ENCODE measurements around the gene PKD2. TPM values are rescaled to one million over a fixed set of nuclear protein-coding genes. Genes with fewer than 3 reads are reported as not detected.

PKD2 gene
- total RNA-seq, 2 experiments from 2014 or later, result 3.8 to 4.5 TPM

DNA sequence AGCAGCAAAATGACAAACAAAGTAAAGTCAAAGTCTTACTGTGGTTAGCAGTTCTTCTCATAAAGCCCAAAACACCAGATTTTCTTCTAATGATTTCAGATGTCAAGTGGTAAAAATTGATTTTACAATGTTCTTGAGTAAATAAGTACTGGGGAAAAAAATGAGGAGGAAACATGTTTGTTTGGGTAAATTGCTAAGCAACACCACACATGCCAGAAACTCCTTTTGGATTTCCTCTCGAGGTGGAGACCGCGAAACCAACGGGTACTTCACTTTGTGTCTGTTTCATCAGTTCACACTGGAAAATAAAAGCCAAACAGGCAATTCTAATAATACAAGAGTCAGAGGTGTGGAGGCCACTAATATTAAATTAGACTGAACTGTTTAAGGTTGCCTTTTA is 4.6 kb upstream of the PKD2 start:
- Histone ChIP-seq H2AFZ (ENCODE audit: low read length) (no peak overlapping the region), H3K79me2 (ENCODE audit: insufficient read depth, low read depth, low read length) (no peaks in the 10 kb centered on the region), H3K27ac (ENCODE audit: low read depth, low read length, poor library complexity, severe bottlenecking) (no peak overlapping the region), H3K4me1 (ENCODE audit: insufficient read depth, low read length, poor library complexity, severe bottlenecking) (no peaks in the 10 kb centered on the region), H3K4me2 (ENCODE audit: low read length) (no peak overlapping the region), H3K36me3 (ENCODE audit: insufficient read depth, low read length) (no peaks in the 10 kb centered on the region), H4K20me1 (ENCODE audit: insufficient read depth, low read length) (no peaks in the 10 kb centered on the region), H3K9me2 (ENCODE audit: insufficient read depth, low read length) (no peaks in the 10 kb centered on the region), H3K4me3 (ENCODE audit: low read depth, low read length, poor library complexity, severe bottlenecking) (no peak overlapping the region), H3K9me3 (ENCODE audit: low read length) (no peaks in the 10 kb centered on the region)
- ChIA-PET CTCF (ENCODE audit: unreplicated experiment) (no interaction called here), POLR2A (no interaction called here)
- no peak for DNase-seq (ENCODE audit: low spot score)
- no TSS peak for BruUV-seq (replicated peaks)
- TF ChIP-seq, protein P1, sequence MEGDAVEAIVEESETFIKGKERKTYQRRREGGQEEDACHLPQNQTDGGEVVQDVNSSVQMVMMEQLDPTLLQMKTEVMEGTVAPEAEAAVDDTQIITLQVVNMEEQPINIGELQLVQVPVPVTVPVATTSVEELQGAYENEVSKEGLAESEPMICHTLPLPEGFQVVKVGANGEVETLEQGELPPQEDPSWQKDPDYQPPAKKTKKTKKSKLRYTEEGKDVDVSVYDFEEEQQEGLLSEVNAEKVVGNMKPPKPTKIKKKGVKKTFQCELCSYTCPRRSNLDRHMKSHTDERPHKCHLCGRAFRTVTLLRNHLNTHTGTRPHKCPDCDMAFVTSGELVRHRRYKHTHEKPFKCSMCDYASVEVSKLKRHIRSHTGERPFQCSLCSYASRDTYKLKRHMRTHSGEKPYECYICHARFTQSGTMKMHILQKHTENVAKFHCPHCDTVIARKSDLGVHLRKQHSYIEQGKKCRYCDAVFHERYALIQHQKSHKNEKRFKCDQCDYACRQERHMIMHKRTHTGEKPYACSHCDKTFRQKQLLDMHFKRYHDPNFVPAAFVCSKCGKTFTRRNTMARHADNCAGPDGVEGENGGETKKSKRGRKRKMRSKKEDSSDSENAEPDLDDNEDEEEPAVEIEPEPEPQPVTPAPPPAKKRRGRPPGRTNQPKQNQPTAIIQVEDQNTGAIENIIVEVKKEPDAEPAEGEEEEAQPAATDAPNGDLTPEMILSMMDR (conservative IDR thresholded peaks at IDR 0.05; ENCODE audit: low read length), result no peak
- no peak for TF ChIP-seq EZH2phosphoT487 (IDR thresholded peaks at IDR 0.05; ENCODE audit: borderline replicate concordance, low read depth, low read length)
- intact Hi-C loops (cut with micrococcal nuclease; ENCODE audit: unreplicated experiment), result no loop called here

DNA sequence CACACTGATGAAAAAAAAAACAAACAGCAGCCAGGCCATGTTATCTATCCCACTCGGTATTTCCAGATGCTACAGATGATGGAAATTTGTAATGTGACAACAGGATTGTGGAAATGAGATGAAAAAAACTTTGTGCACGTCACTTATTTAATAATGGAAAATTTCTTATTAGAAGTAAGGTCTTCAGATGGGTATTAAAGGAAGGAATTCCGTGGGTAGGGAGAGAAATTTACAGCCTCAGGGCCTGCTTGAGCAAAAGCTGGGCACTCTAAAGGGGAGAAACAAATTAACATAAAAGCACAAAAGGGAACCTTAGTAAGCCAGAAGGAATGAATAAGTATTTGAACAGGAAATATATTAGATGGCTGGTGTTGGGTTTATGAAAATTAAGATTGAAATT is 4.2 kb upstream of the PKD2 start:
- Histone ChIP-seq H3K4me2 (ENCODE audit: low read length) (no peak overlapping the region), H3K9me2 (ENCODE audit: insufficient read depth, low read length) (no peaks in the 10 kb centered on the region), H3K36me3 (ENCODE audit: insufficient read depth, low read length) (no peaks in the 10 kb centered on the region), H2AFZ (ENCODE audit: low read length) (no peak overlapping the region), H3K27ac (ENCODE audit: low read depth, low read length, poor library complexity, severe bottlenecking) (no peak overlapping the region), H4K20me1 (ENCODE audit: insufficient read depth, low read length) (no peaks in the 10 kb centered on the region), H3K9me3 (ENCODE audit: low read length) (no peaks in the 10 kb centered on the region), H3K4me1 (ENCODE audit: insufficient read depth, low read length, poor library complexity, severe bottlenecking) (no peaks in the 10 kb centered on the region), H3K79me2 (ENCODE audit: insufficient read depth, low read depth, low read length) (no peaks in the 10 kb centered on the region), H3K4me3 (ENCODE audit: low read depth, low read length, poor library complexity, severe bottlenecking) (no peak overlapping the region)
- TF ChIP-seq EZH2phosphoT487 (IDR thresholded peaks at IDR 0.05; ENCODE audit: borderline replicate concordance, low read depth, low read length), result no peak
- TF ChIP-seq, protein P1 (conservative IDR thresholded peaks at IDR 0.05; ENCODE audit: low read length), result no peak
- CTCF ChIA-PET (ENCODE audit: unreplicated experiment), result no interaction called here
- DNase-seq (ENCODE audit: low spot score), result no peak
- POLR2A ChIA-PET, result no interaction called here
- BruUV-seq (replicated peaks), result no TSS peak
- intact Hi-C loops (cut with micrococcal nuclease; ENCODE audit: unreplicated experiment), result no loop called here

DNA sequence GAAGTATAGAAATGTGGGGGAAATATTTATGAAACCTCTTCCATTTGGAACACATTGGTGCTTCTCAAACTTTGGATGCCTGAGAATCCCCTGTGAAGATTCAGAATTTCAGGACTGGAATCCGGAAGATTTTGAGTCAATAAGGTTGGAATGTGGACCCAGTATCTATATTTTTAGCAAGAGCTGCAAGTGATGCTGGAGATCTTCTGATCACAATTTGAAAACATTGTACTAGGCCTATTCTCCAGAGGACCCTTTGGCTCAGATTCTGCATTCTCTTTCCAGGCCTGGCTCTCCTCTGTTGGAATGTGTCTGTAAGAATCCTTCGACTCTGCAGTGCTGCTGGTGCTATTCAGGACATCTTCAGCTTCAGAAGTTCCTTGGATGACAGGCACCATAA is 2.4 kb upstream of the PKD2 start:
- Histone ChIP-seq H3K79me2 (ENCODE audit: insufficient read depth, low read depth, low read length) (peaks cover 10% of the 10 kb centered on the region; the same call in 1 of the 2 replicates), H3K27ac (ENCODE audit: low read depth, low read length, poor library complexity, severe bottlenecking) (no peak overlapping the region), H3K36me3 (ENCODE audit: insufficient read depth, low read length) (no peaks in the 10 kb centered on the region), H3K4me2 (ENCODE audit: low read length) (no peak overlapping the region), H2AFZ (ENCODE audit: low read length) (no peak overlapping the region), H3K4me1 (ENCODE audit: insufficient read depth, low read length, poor library complexity, severe bottlenecking) (no peaks in the 10 kb centered on the region), H3K9me2 (ENCODE audit: insufficient read depth, low read length) (no peaks in the 10 kb centered on the region), H4K20me1 (ENCODE audit: insufficient read depth, low read length) (no peaks in the 10 kb centered on the region), H3K4me3 (ENCODE audit: low read depth, low read length, poor library complexity, severe bottlenecking) (no peak overlapping the region), H3K9me3 (ENCODE audit: low read length) (no peaks in the 10 kb centered on the region)
- ChIA-PET CTCF (ENCODE audit: unreplicated experiment) (no interaction called here), POLR2A (no interaction called here)
- DNase-seq (ENCODE audit: low spot score), result no peak
- no peak for TF ChIP-seq EZH2phosphoT487 (IDR thresholded peaks at IDR 0.05; ENCODE audit: borderline replicate concordance, low read depth, low read length)
- TF ChIP-seq, protein P1 (conservative IDR thresholded peaks at IDR 0.05; ENCODE audit: low read length), result no peak
- intact Hi-C loops (cut with micrococcal nuclease; ENCODE audit: unreplicated experiment), result no loop called here
- no TSS peak for BruUV-seq (replicated peaks)

Data from OCI-LY7 (cell line).